GM21526 (cell line): ENCODE data around the gene RAD51.

Experiments used
- ATAC-seq: cut with Tn5 transposase; IDR thresholded peaks from one replicate; pipeline ENCODE4 v1.9.1; 2021; ENCODE audit warnings: moderate library complexity; ENCODE audit not compliant: unreplicated experiment, low FRiP score

RAD51 gene

GRCh38 chr15:40775740-40776536, 81.0 kb downstream of the RAD51 start:
- ATAC-seq: no peak

GRCh38 chr15:40776537-40777141, 81.7 kb downstream of the RAD51 start:
- ATAC-seq: no peak
